GM15510 (cell line): ENCODE data around the gene HOXC5.

Experiments
- POLR2A ChIP-seq: IDR thresholded peaks from 3 replicates; pipeline ENCODE4 v1.6.1; 2011; ENCODE audit warnings: borderline replicate concordance; ENCODE audit not compliant: insufficient read length; ENCODE audit errors: extremely low read depth

The HOXC5 gene

GRCh38 chr12:54039417-54040147 lies 6.7 kb downstream of the HOXC5 start:
- no peak for TF ChIP-seq POLR2A

- TF ChIP-seq POLR2A, result no peak
These were observed 7.3 kb downstream of the HOXC5 start for GRCh38 chr12:54040148-54040494.

GRCh38 chr12:54040648-54041047 lies 7.8 kb downstream of the HOXC5 start:
- TF ChIP-seq POLR2A, result no peak

GRCh38 chr12:54041097-54041690 lies 8.3 kb downstream of the HOXC5 start:
- no peak for TF ChIP-seq POLR2A

- TF ChIP-seq POLR2A, result no peak
These were observed 10.4 kb downstream of the HOXC5 start for GRCh38 chr12:54042970-54043853.

- TF ChIP-seq POLR2A, result no peak
These were observed 11.7 kb downstream of the HOXC5 start for GRCh38 chr12:54044425-54045103.

- TF ChIP-seq POLR2A, result no peak
These were observed 12.6 kb downstream of the HOXC5 start for GRCh38 chr12:54045401-54045800.

- no peak for TF ChIP-seq POLR2A
These were observed 13.1 kb downstream of the HOXC5 start for GRCh38 chr12:54045868-54046521.

- TF ChIP-seq POLR2A, result no peak
These were observed 13.9 kb downstream of the HOXC5 start for GRCh38 chr12:54046809-54047159.

GRCh38 chr12:54047160-54047963 lies 14.5 kb downstream of the HOXC5 start:
- no peak for TF ChIP-seq POLR2A

GRCh38 chr12:54047964-54048303 lies 15.1 kb downstream of the HOXC5 start:
- no peak for TF ChIP-seq POLR2A

GRCh38 chr12:54048406-54049093 lies 15.7 kb downstream of the HOXC5 start:
- TF ChIP-seq POLR2A, result no peak

- TF ChIP-seq POLR2A, result no peak
These were observed 16.3 kb downstream of the HOXC5 start for GRCh38 chr12:54049108-54049507.
